HFFc6 (cell line): ENCODE measurements around the gene SLC22A17. TPM values are rescaled to one million over a fixed set of nuclear protein-coding genes. Genes with fewer than 3 reads are reported as not detected.
"Not testable (repeated sequence)": the region's sequence is repeated elsewhere in the genome, so short reads cannot be mapped to it uniquely, and the experiment has no call there.

Experiments used
- DNase-seq: peaks from one replicate; pipeline ENCODE4 v3.0.0-alpha.2; 2018
- H3K27ac Mint-ChIP-seq: 2 replicates; pipeline ENCODE4 v1.8.0; 2020; ENCODE audit warnings: mild to moderate bottlenecking, mixed read lengths
- H3K27me3 Mint-ChIP-seq: 2 replicates; pipeline ENCODE4 v1.8.0; 2021; ENCODE audit warnings: mild to moderate bottlenecking, moderate library complexity, mixed read lengths; ENCODE audit not compliant: insufficient read depth
- H3K36me3 Mint-ChIP-seq: 2 replicates; pipeline ENCODE4 v1.8.0; 2021; ENCODE audit warnings: low read depth, mixed read lengths
- H3K4me1 Mint-ChIP-seq: 2 replicates; pipeline ENCODE4 v1.8.0; 2020; ENCODE audit warnings: low read depth, mixed read lengths
- H3K4me3 Mint-ChIP-seq: 2 replicates; pipeline ENCODE4 v1.8.0; 2020; ENCODE audit warnings: mild to moderate bottlenecking, moderate library complexity, mixed read lengths
- H3K9me3 Mint-ChIP-seq: 2 replicates; pipeline ENCODE4 v1.8.0; 2020; ENCODE audit warnings: mild to moderate bottlenecking, mixed read lengths
- total RNA-seq, 6 experiments: library from RNA; stranded (reverse); fragmentation: NEBNext Ultra II Directional; extraction: Animal tissue kit (Norgen Biotek cat#: 25700); gene quantifications; 2 replicates in 1 of 6; 3 replicates in 5 of 6; pipeline ENCODE4 v1.2.3, GENCODE V29; 2021
- TF ChIP-seq, protein P1 (sequence below): fragments of 200-600 bp; sonication (generic); IDR thresholded peaks from 2 replicates; pipeline ENCODE4 v1.5.0; 2021; ENCODE audit warnings: antibody characterized with exemption, mild to moderate bottlenecking

SLC22A17 gene
- total RNA-seq, 6 experiments from 2014 or later = 11.7 to 15.6 (median 13.1) TPM

DNA sequence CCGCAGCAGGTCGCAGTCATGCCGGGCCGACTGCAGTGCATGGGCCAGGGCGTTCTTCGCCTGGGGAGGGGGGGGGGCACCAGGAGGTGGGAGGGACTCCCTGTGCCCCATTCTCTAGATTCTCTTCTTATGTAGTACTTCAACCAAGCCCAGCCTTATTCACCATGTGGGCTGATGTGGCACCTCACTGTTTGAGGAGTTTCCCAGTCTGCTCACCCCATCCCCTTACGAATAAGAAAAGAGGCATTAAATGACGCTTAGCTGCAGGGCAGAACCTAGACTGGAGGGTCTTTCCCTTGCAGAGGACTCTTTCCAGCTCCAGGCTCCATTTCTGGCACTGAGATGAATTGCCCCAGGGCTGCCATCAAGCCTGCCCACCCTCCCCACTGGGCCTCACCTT lies 36.3 kb upstream of the SLC22A17 start:
- Mint-ChIP-seq H3K27me3 (peaks cover 52% of the 10 kb centered on the region), H3K4me3 (no peak overlapping the region), H3K36me3 (no peaks in the 10 kb centered on the region), H3K4me1 (no peaks in the 10 kb centered on the region), H3K27ac (no peak overlapping the region), H3K9me3 (no peaks in the 10 kb centered on the region)
- DNase-seq = no peak
- TF ChIP-seq, protein P1, sequence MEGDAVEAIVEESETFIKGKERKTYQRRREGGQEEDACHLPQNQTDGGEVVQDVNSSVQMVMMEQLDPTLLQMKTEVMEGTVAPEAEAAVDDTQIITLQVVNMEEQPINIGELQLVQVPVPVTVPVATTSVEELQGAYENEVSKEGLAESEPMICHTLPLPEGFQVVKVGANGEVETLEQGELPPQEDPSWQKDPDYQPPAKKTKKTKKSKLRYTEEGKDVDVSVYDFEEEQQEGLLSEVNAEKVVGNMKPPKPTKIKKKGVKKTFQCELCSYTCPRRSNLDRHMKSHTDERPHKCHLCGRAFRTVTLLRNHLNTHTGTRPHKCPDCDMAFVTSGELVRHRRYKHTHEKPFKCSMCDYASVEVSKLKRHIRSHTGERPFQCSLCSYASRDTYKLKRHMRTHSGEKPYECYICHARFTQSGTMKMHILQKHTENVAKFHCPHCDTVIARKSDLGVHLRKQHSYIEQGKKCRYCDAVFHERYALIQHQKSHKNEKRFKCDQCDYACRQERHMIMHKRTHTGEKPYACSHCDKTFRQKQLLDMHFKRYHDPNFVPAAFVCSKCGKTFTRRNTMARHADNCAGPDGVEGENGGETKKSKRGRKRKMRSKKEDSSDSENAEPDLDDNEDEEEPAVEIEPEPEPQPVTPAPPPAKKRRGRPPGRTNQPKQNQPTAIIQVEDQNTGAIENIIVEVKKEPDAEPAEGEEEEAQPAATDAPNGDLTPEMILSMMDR = no peak

DNA sequence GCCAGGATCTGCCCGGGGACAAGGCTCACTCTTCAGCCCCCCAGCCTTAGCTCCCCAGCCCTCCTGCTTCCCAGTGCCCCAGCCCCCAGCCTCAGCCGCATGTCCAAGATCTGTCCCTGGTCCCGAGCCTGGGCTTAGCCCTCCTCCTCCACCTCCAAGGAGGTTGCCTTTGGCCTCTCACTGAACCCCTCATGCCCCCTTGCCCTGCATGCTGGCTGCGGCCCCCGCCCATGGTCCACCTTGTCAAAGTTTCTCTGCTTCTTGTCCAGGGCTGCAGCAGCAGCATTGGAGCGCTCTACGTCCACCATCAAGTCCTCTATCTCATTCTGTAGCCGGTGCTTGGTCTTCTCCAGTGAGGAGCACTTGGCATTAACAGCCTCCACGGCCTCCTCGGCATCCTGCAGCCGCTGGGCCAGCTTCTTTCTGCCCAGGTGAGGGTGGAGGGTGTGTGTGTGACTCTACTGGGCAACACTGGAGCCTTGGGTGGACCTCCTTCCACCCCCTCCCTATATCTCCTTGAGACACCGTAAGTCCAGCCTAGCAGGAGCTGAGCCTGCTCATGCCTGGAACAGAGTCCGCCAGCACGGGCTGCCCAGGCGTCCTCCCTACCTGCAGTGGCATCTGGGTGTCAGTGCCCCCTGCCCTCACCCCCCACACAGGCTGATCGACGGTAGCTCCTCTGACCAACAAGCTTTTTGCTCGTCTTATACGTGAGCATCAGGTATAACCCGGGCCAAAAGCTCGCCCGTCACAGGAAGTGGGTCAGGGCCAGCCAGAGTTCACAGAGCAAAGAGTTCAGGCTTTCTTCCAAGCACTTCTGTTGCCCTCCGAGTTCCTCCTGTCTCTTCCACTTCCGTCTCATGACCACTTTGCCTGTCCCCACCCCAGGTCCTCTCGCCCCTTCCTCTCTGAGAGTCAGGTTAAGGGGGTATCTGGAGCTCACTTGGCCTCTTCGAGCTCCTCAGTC lies 35.5 kb upstream of the SLC22A17 start:
- H3K4me3 Mint-ChIP-seq = no peak overlapping the region
- no peaks in the 10 kb centered on the region for H3K9me3 Mint-ChIP-seq
- TF ChIP-seq, protein P1 = no peak
- H3K27me3 Mint-ChIP-seq = peaks cover 46% of the 10 kb centered on the region
- no peak for DNase-seq
- H3K27ac Mint-ChIP-seq = no peak overlapping the region
- H3K4me1 Mint-ChIP-seq = no peaks in the 10 kb centered on the region
- H3K36me3 Mint-ChIP-seq = no peaks in the 10 kb centered on the region

DNA sequence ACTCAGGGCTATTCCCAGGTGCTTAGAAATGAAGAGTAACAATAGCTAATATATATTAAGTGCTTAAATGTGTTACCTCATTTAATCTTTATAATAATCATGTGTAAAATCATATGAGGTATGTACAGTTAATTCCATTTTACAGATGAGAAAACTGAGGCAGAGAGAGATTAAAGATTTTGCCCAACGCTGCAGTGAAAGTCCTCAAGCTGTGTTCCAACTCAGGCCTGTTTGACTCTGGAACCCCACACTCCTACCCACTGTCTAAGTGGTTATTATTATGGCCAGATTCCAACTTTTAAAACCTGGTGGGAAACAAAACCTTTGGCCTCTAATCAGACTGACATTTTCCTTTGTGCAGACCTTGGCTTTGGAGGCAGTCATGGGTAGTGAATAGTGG lies 34.3 kb upstream of the SLC22A17 start:
- H3K27ac Mint-ChIP-seq = no peak overlapping the region
- peaks cover 48% of the 10 kb centered on the region for H3K27me3 Mint-ChIP-seq
- H3K4me1 Mint-ChIP-seq = no peaks in the 10 kb centered on the region
- H3K4me3 Mint-ChIP-seq = no peak overlapping the region
- no peaks in the 10 kb centered on the region for H3K36me3 Mint-ChIP-seq
- TF ChIP-seq, protein P1 = no peak
- no peak for DNase-seq
- H3K9me3 Mint-ChIP-seq = no peaks in the 10 kb centered on the region

DNA sequence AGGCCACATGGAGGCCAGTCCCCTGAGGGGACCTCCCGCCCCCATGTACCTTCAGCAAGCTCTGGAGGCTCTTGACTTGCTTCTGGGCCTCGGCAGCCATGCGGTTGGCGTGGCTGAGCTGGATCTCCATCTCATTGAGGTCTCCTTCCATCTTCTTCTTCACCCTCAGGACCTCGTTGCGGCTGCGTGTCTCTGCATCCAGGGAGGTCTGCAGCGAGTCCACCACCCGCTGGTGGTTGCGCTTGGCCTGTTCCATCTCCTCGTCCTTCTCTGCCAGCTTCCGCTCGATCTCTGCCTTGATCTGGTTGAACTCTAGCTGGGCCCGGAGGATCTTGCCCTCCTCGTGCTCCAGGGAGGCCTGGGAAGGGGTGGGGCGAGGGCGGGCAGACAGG lies 33.6 kb upstream of the SLC22A17 start:
- not testable (repeated sequence) for H3K27ac Mint-ChIP-seq, DNase-seq, H3K36me3 Mint-ChIP-seq, H3K9me3 Mint-ChIP-seq, H3K4me3 Mint-ChIP-seq, H3K4me1 Mint-ChIP-seq
- H3K27me3 Mint-ChIP-seq = peaks cover 42% of the 10 kb centered on the region

DNA sequence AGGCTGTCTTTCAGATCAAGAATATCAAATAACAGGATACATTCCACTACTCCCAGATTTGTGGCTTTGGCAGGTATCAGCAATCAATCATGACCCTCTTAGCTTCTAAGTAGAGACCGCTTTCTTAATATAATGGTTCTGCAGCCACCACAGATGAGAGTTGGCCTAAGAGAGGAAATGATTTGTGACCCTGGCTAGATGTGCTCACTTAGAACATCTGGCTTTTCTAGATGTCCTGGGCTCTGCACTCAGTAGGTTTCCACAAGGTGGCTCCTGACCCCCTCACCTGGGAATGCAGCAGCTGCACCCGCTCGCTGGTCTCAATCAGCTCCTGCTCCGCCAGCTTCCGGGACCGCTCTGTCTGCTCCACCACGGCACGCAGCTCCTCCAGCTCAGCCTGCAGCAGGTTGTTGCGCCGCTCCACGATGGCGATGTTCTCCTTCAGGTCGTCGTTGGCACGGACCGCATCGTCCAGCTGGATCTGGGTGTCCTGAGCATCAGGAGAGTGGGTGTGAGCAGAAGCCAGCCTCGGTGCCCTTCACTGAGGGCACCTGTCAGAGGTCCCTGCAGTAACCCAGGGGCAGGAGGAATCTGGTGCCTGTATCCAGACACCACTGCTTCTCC lies 33.1 kb upstream of the SLC22A17 start:
- no peaks in the 10 kb centered on the region for H3K4me1 Mint-ChIP-seq
- H3K4me3 Mint-ChIP-seq = no peak overlapping the region
- H3K27ac Mint-ChIP-seq = no peak overlapping the region
- no peaks in the 10 kb centered on the region for H3K36me3 Mint-ChIP-seq
- DNase-seq = no peak
- H3K27me3 Mint-ChIP-seq = peaks cover 40% of the 10 kb centered on the region
- no peaks in the 10 kb centered on the region for H3K9me3 Mint-ChIP-seq
- TF ChIP-seq, protein P1 = no peak

DNA sequence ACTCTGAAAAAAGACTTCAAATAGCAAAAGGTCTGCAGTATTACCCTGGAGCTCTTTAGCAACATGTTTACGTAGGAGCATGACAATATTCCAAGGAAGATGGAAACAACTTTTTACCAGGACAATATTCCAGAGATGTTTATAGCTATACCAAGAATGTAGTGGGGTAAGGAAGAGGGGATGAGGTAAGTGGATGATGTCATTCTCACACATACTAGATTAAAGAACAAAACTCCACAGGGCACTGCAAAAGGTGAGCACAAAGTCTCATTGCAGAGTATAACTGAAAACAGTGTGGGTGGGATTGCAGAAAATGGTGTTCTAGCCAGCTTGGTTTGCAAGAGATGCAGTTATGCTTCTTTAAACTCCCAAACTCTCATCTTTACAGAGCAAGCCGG lies 32.6 kb upstream of the SLC22A17 start:
- peaks cover 35% of the 10 kb centered on the region for H3K27me3 Mint-ChIP-seq
- DNase-seq = no peak
- no peak overlapping the region for H3K4me3 Mint-ChIP-seq
- H3K36me3 Mint-ChIP-seq = no peaks in the 10 kb centered on the region
- H3K27ac Mint-ChIP-seq = no peak overlapping the region
- TF ChIP-seq, protein P1 = no peak
- no peaks in the 10 kb centered on the region for H3K4me1 Mint-ChIP-seq
- no peaks in the 10 kb centered on the region for H3K9me3 Mint-ChIP-seq
